Liver (tissue), 9 donors: ENCODE results near the gene CRLF3. TPM values are rescaled to one million over a fixed set of nuclear protein-coding genes. Genes with fewer than 3 reads are reported as not detected.

Source experiments
- DNase-seq: peaks from one replicate; pipeline ENCODE4 v3.0.0-alpha.2; 2017; ENCODE audit warnings: low spot score
- H3K27ac ChIP-seq, 2 donors: one replicate each; pipeline ENCODE4 v1.7.0; 2013; ENCODE audit warnings: inconsistent platforms in 2 of 2, low read length in 2 of 2, control low read depth in 1 of 2, low read depth in 1 of 2, mild to moderate bottlenecking in 1 of 2
- H3K27me3 ChIP-seq, 4 donors: one replicate each; pipeline versions ENCODE4 v1.6.1 to v1.7.0; 2013; ENCODE audit warnings: low read length in 3 of 4, inconsistent platforms in 1 of 4, mild to moderate bottlenecking in 1 of 4, moderate library complexity in 1 of 4; ENCODE audit not compliant: control insufficient read depth in 4 of 4, insufficient read depth in 4 of 4
- H3K36me3 ChIP-seq, 4 donors: one replicate each; pipeline versions ENCODE4 v1.6.1 to v1.7.0; 2013; ENCODE audit warnings: low read length in 3 of 4, mild to moderate bottlenecking in 3 of 4, low read depth in 1 of 4, moderate library complexity in 1 of 4; ENCODE audit not compliant: control insufficient read depth in 4 of 4, insufficient read depth in 3 of 4
- H3K4me1 ChIP-seq, 4 donors: one replicate each; pipeline versions ENCODE4 v1.6.1 to v1.7.0; 2013; ENCODE audit warnings: low read length in 3 of 4, mild to moderate bottlenecking in 3 of 4, moderate library complexity in 1 of 4; ENCODE audit not compliant: control insufficient read depth in 4 of 4, insufficient read depth in 4 of 4
- H3K4me3 ChIP-seq, 3 donors: one replicate each; pipeline versions ENCODE4 v1.6.1 to v1.7.0; 2013; ENCODE audit warnings: low read length in 3 of 3, control low read depth in 1 of 3, low read depth in 1 of 3, mild to moderate bottlenecking in 1 of 3
- H3K9ac ChIP-seq, 2 donors: one replicate each; pipeline ENCODE4 v1.7.0; 2013; ENCODE audit warnings: low read length in 2 of 2, mild to moderate bottlenecking in 2 of 2, moderate library complexity in 2 of 2, control low read depth in 1 of 2, low read depth in 1 of 2
- H3K9me3 ChIP-seq, 4 donors: one replicate each; pipeline versions ENCODE4 v1.6.1 to v1.7.0; 2013; ENCODE audit warnings: low read length in 3 of 4; ENCODE audit not compliant: control insufficient read depth in 4 of 4
- ATF3 ChIP-seq: IDR thresholded peaks from 2 replicates; pipeline ENCODE4 v1.6.1; 2016; ENCODE audit warnings: antibody characterized with exemption
- CTCF ChIP-seq: fragments of 150-350 bp; IDR thresholded peaks from 2 replicates; pipeline ENCODE4 v1.5.1; 2017; ENCODE audit warnings: improper control_type of control experiment, low read depth, low read length; ENCODE audit not compliant: missing input control
- EGR1 ChIP-seq, 2 donors: IDR thresholded peaks; 2 replicates each; pipeline ENCODE4 v1.6.1; 2016 to 2018; ENCODE audit warnings: antibody characterized with exemption in 2 of 2, low read depth in 2 of 2
- FOXA1 ChIP-seq: IDR thresholded peaks from 2 replicates; pipeline ENCODE4 v1.6.1; 2016; ENCODE audit warnings: antibody characterized with exemption
- FOXA2 ChIP-seq: IDR thresholded peaks from 2 replicates; pipeline ENCODE4 v1.6.1; 2016; ENCODE audit warnings: antibody characterized with exemption
- GABPA ChIP-seq, 2 donors: IDR thresholded peaks in 1 of 2; conservative IDR thresholded peaks in 1 of 2; 2 replicates each; pipeline ENCODE4 v1.6.1; 2016; ENCODE audit warnings: antibody characterized with exemption in 2 of 2, mild to moderate bottlenecking in 1 of 2, moderate library complexity in 1 of 2
- HNF4A ChIP-seq, 2 donors: conservative IDR thresholded peaks; 2 replicates each; pipeline ENCODE4 v1.6.1; 2016; ENCODE audit warnings: antibody characterized with exemption in 2 of 2, mild to moderate bottlenecking in 2 of 2
- HNF4G ChIP-seq: IDR thresholded peaks from 2 replicates; pipeline ENCODE4 v1.6.1; 2016; ENCODE audit warnings: antibody characterized with exemption
- JUND ChIP-seq, 2 donors: IDR thresholded peaks; 2 replicates each; pipeline ENCODE4 v1.6.1; 2016; ENCODE audit warnings: antibody characterized with exemption in 2 of 2
- MAX ChIP-seq: IDR thresholded peaks from 2 replicates; pipeline ENCODE4 v1.6.1; 2016; ENCODE audit warnings: antibody characterized with exemption
- NR2F2 ChIP-seq: IDR thresholded peaks from 2 replicates; pipeline ENCODE4 v1.6.1; 2016; ENCODE audit warnings: antibody characterized with exemption
- RAD21 ChIP-seq, 2 donors: IDR thresholded peaks; 2 replicates each; pipeline ENCODE4 v1.6.1; 2016; ENCODE audit warnings: antibody characterized with exemption in 2 of 2, mild to moderate bottlenecking in 2 of 2
- REST ChIP-seq: IDR thresholded peaks from 2 replicates; pipeline ENCODE4 v1.6.1; 2016; ENCODE audit warnings: antibody characterized with exemption, mild to moderate bottlenecking
- RXRA ChIP-seq, 2 donors: IDR thresholded peaks; 2 replicates each; pipeline ENCODE4 v1.6.1; 2017 to 2018; ENCODE audit warnings: antibody characterized with exemption in 2 of 2, mild to moderate bottlenecking in 1 of 2
- SP1 ChIP-seq: IDR thresholded peaks from 2 replicates; pipeline ENCODE4 v1.6.1; 2018; ENCODE audit warnings: antibody characterized with exemption, mild to moderate bottlenecking
- TAF1 ChIP-seq: conservative IDR thresholded peaks from 2 replicates; pipeline ENCODE4 v1.6.1; 2016; ENCODE audit warnings: antibody characterized with exemption, mild to moderate bottlenecking
- YY1 ChIP-seq: IDR thresholded peaks from 2 replicates; pipeline ENCODE4 v1.6.1; 2016; ENCODE audit warnings: antibody characterized with exemption, mild to moderate bottlenecking
- ZBTB33 ChIP-seq: IDR thresholded peaks from 2 replicates; pipeline ENCODE4 v1.6.1; 2016; ENCODE audit warnings: antibody characterized with exemption
- WGBS: extraction: QIAGEN DNeasy Blood & Tissue Kit; methylation state at CpG from one replicate; pipeline ENCODE4 v1.1.7; 2013; 5-methylcytosine and 5-hydroxymethylcytosine counted together
- polyA plus RNA-seq, 2 donors: library from polyadenylated mRNA; stranded (reverse) in 1 of 2; unstranded in 1 of 2; fragments of 200-250 nt in 1 of 2; fragments of >200 nt in 1 of 2; fragmentation: Nextera tagmentation in 1 of 2; extraction: Ambion mirVana in 1 of 2; gene quantifications; one replicate each; pipeline versions ENCODE4 v1.2.1 to v1.2.3, GENCODE V29; 2013 to 2015
- total RNA-seq, 2 donors: library from RNA; depleted of rRNA; stranded (reverse); fragments of >200 nt; gene quantifications; one replicate each; pipeline ENCODE4 v1.2.3, GENCODE V29; 2014
- donor health status: healthy.
- donor health status: healthy.
- donor health status: healthy.
- donor health status: healthy.
- donor health status: healthy.

The CRLF3 gene
- total and polyA plus RNA-seq, 4 donors = 2.4 to 26.5 (median 4.6) TPM

GRCh38 chr17:30831257-30831656, 6.8 kb upstream of the CRLF3 start:
- DNase-seq = no peak
- H3K27ac ChIP-seq = no peak overlapping the region
- TF ChIP-seq RXRA (IDR thresholded peaks at IDR 0.05) = no peak
- TF ChIP-seq SP1 = no peak
- no peak for TF ChIP-seq REST
- no peak for TF ChIP-seq FOXA2
- no peak for TF ChIP-seq GABPA (IDR thresholded peaks at IDR 0.05 in 1 of 2, conservative IDR thresholded peaks at IDR 0.05 in 1 of 2)
- no peak for TF ChIP-seq EGR1 (IDR thresholded peaks at IDR 0.05; ENCODE audit: low read depth in 2 of 2)
- no peak for TF ChIP-seq TAF1
- TF ChIP-seq HNF4G = no peak
- TF ChIP-seq HNF4A (conservative IDR thresholded peaks at IDR 0.05) = no peak
- TF ChIP-seq JUND (IDR thresholded peaks at IDR 0.05) = no peak
- TF ChIP-seq YY1 = no peak
- TF ChIP-seq ZBTB33 = no peak
- TF ChIP-seq FOXA1 = no peak
- TF ChIP-seq RAD21 (IDR thresholded peaks at IDR 0.05) = no peak
- TF ChIP-seq CTCF = no peak
- TF ChIP-seq ATF3 = no peak
- no peak for TF ChIP-seq MAX
- TF ChIP-seq NR2F2 = no peak
- 31% methylated on average over 13 of the region's 13 CpGs for WGBS
- H3K36me3 ChIP-seq = no peaks in the 10 kb centered on the region
- H3K27me3 ChIP-seq = no peaks in the 10 kb centered on the region
- H3K4me3 ChIP-seq = peak overlapping the region; percentile 11 to 95 (median 80)
- peak overlapping the region; percentile 30 to 66 for H3K9ac ChIP-seq
- peaks cover 5 to 15% (median 12%) of the 10 kb centered on the region in 4 donors for H3K4me1 ChIP-seq
- H3K9me3 ChIP-seq = no peaks in the 10 kb centered on the region
